Fibroblast of skin of left quadriceps (primary cell): ENCODE measurements around the gene PIPOX.

Source experiments
- DNase-seq, 2 experiments: peaks; one replicate each; pipeline ENCODE4 v3.0.0-alpha.2; 2013; ENCODE audit warnings: low read depth in 2 of 2

Gene PIPOX, protein sequence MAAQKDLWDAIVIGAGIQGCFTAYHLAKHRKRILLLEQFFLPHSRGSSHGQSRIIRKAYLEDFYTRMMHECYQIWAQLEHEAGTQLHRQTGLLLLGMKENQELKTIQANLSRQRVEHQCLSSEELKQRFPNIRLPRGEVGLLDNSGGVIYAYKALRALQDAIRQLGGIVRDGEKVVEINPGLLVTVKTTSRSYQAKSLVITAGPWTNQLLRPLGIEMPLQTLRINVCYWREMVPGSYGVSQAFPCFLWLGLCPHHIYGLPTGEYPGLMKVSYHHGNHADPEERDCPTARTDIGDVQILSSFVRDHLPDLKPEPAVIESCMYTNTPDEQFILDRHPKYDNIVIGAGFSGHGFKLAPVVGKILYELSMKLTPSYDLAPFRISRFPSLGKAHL

DNA sequence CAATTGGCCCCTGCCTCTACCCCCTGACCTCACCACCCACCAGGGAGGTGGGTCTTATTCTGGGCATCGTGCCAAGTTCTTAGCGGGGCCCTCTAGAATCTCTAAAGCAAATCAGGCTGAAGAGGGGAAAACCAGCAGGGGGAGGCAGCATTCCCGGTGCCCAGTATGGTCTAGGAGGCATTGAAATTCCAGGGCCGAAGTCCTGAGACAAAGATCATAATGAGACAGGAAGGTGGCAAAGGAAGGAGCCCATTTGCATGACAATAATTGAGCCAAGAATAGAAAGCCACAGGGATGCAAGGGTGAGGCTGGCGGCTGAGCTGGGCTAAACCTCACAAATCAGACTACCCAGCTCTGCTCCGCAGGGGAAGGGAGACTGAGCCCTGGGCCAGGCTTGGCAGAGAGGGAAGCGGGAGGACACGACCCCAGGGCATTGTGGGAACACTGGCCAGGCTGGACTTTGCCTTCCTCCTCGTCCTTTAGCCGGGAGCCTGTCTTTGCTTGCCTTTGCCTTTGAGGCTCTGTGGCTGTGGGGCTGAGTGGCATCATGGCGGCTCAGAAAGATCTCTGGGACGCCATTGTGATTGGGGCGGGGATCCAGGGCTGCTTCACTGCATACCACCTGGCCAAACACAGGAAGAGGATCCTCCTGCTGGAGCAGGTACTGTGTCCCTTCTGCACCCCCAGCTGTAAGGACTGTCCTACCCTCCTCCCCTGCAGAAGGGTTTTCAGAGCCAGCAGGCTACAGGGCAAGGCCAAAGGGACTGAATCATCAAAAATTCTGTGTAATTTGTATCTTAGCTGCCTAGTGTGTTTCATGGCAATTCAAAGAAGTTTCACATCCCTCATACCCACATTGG is at the start of gene PIPOX:
Gene PIPOX, plus strand, starts transcription at position 463 of the 860 bp plus-strand sequence. Its CDS starts 85 bp downstream, at position 548.
- peak in 1 of 2 experiments; percentile 4 for DNase-seq

DNA sequence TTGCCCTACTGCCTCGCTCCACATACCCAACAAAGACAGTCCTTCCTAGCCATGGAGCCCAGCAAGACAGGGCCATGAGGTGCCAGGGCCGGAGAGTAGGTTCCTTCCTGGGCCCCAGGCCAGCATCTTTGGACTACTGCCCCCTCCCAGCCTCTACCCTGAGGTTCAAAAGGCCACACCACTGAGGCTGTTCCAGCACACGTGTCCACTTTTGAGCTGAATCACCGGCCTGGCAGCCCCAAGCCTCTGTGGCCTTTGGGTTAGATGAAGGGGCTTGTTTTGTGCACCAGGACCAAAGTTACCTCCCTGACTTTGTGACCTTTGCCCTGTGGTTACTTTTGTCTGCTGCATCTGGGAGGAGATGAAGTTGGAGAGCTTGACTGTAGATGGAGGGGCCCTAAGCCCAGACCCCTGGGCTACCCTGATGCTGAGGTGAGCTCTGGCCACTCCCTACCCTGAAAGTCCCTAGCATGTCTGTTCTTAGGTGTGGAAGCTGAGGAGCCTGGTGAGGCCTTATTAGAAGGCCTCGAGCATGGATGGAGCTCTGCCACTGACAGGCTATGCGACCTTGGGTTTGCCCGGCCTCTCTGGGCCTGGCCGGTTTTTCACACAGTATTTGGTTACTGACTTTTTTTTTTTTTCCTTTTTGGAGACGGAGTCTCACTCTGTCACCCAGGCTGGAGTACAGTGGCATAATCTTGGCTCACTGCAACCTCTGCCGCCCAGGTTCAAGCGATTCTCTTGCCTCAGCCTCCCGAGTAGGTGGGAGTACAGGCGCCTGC is 49.1 kb upstream of the PIPOX start:
- DNase-seq = no peak

DNA sequence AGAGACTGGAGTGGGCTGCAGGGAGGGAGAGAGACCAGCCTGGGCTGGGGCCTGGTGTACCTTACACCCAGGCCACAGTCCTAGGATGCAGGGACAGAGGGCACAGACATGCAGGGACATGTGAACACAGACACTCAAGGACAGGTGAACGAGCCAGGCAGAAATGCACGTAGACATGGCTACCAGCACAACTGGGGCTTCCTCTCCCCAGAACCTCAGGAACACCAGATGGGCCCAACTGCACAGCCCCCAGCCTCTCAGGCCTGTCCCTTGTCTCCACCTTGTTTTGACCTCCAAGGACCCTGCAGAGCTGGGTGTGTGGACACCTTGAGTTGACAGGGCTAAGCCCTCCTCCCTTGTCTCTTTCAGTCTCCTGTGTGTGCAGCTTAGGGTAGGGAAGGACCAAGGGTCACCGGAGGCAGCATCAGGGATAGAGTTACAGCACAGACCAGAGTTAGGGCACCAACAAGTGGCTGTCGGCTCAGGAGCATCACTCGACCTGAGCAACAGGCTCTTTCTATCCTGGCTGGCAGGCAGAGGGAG is 46.3 kb upstream of the PIPOX start:
- no peak for DNase-seq

DNA sequence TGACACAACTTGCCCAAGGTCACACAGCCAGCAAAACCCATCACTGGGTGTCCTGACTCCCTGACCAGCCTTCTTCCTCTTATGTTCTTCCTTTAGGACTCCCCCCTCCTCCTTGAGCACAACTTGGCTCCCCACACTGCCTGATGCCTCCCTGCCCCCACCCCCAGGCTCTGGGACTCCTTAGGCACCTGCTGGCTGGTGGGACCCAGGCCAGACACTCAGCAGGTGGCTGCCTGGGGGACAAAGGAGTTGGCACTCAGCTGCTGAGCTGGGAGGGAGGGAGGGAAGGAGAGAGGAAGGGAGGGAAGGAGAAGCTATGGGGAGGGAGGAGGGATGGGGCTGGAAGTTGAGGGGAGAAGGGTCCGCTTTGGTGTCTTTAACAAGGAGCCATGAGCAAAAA is 45.1 kb upstream of the PIPOX start:
- DNase-seq = no peak

DNA sequence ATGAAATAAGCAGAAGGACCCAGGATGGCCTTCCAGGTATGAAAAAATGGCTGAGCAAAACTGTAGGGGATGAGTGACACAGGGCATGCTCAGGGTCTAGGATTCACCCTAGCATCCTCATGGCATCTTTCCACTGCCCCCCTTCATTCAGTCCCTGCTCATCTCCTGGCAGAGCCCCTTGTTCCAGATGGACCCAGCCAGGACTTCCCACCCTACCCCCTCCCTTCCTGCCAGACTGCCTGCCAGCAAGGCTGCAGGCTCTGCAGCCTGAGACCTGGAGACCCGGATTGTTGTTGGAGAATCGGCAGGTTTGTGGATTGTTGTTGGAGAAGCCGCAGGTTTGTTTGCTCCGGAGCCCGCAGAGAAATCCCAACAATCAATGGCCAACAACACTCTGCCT is 43.7 kb upstream of the PIPOX start:
- no peak for DNase-seq

DNA sequence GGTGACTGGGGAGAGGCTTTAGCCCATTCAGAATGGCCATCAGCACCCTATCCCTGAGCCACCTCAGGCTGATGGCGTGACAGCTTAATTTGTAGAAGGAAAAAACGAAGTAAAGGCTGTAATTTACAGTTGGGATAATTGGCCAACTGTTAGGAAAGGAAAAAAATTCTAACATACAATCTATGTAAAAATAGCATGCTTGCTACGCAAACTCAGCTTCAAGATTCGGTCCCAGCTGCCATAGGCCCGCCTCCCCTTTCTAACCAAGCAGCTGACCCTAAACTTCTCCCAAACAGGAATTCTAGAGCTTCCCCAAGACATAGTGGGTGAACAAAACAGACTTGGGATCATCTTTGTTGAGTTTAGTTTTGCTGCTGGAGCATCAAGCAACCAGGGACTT is 42.0 kb upstream of the PIPOX start:
- DNase-seq = no peak

DNA sequence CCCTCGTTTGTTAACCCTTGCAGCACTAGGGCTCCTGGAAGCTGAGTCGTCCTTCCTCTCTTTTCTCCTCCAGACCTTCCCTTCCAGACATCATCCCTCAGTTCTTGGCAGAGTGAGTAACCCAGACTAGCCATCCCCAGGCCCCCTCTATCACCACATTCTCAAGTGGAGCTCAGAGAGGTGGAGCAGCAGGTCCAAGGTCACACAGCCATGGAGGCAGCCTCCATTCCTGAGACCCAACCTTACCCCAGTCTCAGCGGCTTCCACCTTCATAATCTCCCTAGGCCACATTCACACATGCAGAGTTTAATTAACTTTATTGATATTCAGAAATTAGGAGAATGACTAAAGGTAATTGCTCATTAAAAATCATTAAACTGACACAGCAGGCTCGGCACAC is 40.1 kb upstream of the PIPOX start:
- DNase-seq = no peak

DNA sequence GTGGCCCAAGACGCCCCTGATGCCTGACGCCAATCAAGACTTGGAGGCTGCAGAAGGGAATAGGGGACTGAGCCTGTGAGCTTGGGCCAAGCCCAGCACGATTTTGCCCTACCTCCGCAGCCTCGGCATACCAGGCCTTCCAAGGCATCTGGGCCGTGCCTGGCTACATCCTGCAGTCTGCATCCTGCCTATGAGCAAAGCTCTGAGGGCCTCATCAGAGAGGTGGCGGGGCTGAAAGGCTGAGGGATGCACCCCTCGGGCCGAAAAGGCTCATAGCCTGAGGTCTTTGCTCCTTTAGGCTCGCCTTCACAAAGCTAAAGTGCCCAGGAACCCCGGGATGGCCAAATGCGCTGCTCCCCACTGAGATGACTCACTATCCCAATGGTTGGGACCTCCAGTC is 39.7 kb upstream of the PIPOX start:
- no peak for DNase-seq

DNA sequence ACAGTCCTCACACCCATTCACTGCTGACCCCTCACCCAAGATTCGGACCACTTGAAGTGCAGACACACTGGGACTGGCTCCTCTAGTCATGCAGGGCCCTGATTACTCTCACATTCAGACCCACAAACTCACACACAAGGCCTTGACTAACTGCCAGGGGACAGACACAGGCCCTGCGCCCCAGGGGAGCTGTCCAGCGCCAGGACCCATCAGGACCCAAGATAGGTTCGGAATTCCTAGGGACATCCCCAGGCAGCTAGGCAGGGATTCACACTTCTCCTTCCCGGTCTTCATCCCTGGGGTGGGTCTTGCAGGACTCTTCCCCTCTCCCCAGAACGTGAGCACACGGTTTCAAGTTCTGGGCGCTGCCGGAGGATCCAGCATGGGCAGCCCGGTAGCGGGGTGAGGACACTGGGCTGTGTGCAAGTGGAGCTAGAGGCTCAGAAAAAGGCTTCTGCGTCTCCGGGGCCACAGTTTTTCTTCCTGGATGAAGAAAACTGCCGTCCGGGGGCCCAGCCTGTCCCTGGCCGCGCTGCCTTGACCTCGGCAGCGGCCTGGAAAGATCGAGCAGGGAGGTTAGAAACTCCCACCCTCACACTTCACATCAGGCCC is 38.8 kb upstream of the PIPOX start:
- DNase-seq = no peak

DNA sequence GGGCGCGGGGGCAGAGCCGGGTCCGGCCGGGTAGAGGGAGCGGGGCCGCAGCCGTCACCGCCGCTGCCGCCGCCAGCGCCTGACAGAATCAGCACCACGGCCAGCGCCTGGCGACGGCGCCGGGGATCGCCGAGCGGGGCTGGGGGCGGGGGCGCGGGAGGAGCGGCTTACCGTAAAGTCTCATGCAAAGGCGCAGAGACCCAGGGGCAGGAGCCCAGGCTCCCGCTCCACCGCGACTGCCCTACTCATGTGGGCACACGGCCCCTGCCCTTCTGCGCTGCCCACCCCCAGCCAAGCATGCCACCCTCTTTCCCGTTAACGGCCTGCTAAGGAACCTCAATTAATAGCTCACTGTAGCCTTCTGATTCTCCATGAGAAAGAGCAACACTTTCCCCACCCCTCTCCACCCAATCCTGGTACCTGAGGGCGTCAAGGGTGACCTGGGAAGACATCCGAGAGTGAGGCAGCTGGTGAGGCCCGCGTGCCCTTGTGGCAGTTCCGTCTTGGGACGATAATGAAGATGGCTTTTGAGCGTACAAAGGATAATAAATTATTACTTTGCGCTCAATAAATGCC is 36.9 kb upstream of the PIPOX start, which contains the start of gene SEZ6:
Gene SEZ6, minus strand, starts transcription at position 98 of the 576 bp plus-strand sequence. CDS start 164 bp downstream, outside the sequence.
- peak; percentile 17 to 25 for DNase-seq

DNA sequence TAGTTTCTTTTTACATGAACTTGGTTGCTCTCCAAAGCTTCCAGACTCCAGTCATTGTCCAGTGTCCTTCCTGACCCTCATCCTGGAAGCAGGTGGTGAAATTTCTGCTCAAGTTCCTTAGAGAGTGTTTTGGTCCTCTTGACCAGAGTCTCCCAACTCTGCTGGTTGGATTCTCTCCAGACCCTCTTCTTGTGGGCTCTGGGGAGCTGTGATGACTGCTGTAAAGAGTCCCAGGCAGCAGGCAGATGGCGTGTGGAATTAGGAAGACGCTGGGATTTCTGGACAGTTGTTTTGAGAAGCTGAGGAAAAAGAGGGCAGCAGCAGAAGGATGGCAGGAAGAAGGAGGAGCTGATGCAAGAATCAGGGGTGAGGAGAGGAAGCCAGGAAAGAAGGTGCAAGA is 35.5 kb upstream of the PIPOX start:
- no peak for DNase-seq

DNA sequence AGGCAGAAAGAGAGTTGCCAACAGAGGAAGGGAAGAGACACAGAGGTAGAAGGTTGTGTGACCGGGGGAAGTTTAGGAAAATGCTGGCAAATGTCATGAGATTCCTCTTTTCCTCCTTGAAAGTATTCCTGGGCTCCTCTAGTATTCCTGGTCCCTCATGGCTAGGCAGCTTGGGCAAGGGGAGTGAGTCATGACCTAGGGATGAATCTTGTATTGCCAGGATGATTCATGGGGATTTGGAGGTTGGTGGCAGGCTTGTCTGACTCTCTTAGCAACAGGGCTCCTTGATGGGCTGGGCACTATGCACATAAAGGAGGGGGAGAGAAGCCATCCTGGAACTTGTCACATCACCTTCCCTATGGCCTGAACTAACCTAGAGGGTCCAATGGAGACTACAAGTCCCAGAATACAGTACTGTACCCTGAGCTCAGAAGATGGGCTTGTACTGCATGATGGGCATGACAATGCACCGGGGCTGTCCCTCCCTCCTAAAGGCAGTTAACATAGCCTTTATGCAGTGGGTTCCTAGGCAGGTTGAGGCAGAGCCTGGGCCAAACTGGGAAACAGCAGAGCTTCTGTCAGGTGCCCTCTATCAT is 35.0 kb upstream of the PIPOX start:
- no peak for DNase-seq

DNA sequence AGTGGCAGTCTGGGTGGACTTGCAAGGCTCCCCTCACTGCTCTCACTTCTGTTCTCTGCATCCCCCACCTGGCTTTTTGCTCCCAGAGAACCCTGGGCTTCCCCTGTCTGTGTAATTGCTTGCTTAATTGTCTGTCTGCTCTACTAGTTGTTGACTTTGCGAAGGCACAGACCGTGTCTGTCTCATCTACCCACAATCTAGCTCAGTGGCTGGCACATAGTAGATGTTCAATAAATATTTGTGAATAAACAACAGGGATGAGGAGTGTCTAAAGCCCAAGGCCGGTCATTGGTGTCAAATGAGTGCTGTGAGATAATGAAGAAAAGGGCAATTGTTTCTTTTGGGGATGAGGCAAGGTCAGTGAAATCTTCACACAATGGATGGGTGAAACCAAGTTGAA is 34.4 kb upstream of the PIPOX start:
- no peak for DNase-seq

DNA sequence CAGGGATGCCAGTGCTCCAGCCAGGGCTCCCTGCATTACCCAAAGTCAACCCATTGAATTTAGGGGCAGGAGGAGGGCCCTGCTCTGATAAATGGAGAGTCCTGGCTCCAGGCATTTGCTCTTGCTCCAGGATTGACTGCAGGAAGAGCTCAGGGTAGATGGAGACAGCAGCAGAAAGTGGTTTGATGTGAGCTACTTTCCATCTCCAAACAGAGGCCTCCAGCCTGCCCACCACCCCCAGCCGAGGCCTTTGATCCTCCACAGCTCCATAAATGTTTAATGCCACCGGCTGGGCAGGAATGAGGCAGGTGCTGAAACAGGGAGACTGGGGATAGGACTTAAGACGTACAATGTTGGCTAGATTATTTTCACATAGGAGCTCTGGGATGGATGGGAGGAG is 32.8 kb upstream of the PIPOX start:
- DNase-seq = no peak

DNA sequence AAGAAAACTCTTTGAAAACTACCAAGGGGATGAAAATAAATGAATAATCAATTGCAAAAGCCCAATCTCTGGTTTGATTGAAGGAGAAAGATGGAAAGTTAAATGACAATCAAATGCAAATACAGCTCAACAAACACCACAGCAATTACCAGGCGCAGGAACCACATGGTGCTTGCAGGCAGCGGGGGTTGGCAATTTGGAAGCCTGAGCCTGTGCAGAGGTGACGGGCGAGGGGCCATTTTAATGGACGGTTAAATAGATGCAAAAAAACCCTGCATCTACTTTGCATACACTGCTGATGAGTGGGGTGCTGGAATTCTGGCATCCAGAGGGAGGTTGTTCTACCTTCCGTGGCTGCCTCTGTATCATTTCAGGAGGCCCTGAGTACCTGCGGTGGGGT is 32.4 kb upstream of the PIPOX start:
- DNase-seq = no peak

DNA sequence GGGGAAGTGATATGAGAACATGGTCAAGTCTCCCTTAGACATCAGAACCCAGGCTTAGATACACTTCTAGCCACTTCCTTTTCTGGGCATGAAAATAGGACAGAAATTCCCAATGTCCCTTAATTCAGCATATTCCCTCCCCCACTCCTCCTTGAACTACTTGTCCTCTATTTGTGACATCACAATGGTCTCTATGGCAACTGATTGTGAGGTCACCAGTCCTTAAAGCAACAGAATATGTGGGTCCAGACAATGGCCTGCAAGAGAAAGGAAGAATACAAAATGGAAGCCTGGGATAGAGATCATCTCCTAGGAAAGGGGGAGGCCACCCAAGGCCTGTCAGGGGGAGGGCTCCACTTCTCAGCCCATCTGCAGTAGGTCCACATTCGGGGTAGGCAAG is 30.4 kb upstream of the PIPOX start:
- no peak for DNase-seq

DNA sequence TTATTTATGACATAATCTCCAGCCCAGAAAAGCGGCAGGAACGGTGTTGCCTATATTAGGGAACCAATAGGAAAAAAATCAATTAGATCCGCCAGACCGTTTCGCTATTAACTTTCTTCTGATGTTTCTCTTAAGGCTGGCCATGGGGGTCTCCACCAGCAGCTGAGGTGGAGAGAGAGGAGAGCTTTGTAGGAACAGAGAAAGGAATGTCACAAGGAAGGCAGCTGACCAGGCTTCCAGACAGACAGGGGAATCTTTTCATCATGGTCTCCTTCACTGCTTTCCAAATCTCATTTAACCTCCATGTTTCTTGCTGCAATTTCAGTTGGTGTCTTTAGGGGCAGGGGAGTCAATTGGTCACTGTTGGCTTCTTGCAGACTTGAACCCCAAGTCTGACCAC is 28.2 kb upstream of the PIPOX start:
- no peak for DNase-seq

DNA sequence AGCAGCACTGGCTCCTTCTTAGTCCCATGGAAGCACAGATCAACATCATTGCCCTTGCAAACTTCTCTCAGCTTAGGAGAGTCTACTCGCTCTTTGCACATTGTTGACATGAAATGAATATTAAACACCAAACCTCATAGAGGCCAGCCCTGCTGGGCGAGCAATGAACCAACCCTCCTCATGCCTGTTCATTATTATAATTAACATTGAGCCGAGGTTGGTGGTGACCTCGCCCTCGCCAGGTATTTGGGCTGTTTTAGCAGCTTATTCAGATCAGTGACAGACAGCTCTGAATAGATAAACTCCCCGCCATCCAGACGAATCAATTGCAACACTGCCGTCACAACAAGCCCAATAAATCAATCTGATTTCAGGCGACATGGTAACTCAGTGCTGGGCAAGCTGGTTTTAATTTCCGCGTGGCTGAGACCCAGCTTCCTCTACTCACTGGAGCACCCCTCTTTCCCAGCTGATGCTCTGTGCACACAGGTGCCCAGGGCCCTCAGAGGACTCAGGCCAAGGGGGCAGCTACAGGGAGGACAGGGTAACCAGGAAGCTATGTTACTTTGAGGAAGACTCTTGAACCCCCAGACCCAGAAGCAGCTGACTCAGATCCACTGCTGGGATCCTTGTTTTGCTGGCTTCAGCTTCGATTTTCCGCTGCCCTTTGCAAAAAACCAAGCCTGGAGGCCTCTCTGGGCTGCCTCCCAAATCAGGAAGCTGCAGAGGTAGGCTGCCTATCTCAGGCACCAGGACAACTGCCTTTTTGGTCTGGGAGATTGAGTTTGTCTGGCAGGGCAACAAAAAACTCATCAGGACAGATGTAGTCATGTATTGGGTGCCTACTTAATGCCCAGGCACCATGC is 26.4 kb upstream of the PIPOX start:
- DNase-seq = no peak

DNA sequence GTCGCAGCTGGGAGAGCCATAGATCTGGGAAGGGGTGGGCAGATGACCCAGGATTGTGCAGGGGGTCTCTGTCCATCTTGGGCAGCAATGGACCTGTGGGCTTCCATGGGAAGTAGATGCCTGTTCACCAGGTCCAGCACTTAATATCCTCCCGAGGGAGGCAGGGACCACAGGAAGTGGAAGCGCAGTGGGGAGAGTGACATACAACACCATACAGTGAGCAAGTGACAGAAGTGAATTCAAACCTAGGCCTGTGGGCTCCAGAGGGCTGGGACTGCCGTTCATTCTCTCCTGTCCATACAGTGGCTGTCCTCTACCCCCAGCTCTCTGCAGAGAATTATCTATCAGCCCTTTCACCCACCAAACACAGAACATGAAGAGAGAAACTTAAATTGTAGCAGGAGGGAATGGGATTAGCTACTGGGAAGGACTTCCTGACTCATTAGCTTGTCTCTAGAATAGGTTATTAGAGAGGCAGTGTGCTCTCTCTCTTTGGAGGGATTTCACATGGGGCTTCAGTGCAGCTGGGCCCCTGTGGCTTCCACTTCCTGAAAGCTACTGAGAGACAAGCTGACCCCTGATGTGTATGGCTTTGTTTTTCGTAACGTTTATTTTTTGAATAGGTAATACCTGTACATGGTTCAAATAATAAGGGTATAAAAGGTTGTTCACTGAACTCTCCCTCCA is 24.0 kb upstream of the PIPOX start:
- DNase-seq = no peak
